Neural progenitor cell (in vitro differentiated cells): Measurements from ENCODE around the gene ANO1. TPM values are rescaled to one million over a fixed set of nuclear protein-coding genes. Genes with fewer than 3 reads are reported as not detected.
A peak's percentile ranks its signal among the peaks of the same experiment; 100 is the strongest.

ENCODE experiments used
- DNase-seq: peaks from one replicate; pipeline ENCODE4 v3.0.0-alpha.2; 2016; ENCODE audit warnings: low spot score
- H2AFZ ChIP-seq: fragments of 200-600 bp; sonication (generic); replicated peaks from 2 replicates; pipeline ENCODE4 v1.6.1; 2016; ENCODE audit warnings: antibody characterized with exemption
- H3F3A ChIP-seq: fragments of 200-600 bp; sonication (generic); 2 replicates; pipeline ENCODE4 v1.6.1; 2016; ENCODE audit warnings: antibody characterized with exemption, low read depth
- H3K27ac ChIP-seq: fragments of 200-600 bp; sonication (generic); 2 replicates; pipeline ENCODE4 v1.5.1; 2016; ENCODE audit warnings: mild to moderate bottlenecking
- H3K27me3 ChIP-seq: fragments of 200-600 bp; sonication (generic); 2 replicates; pipeline ENCODE4 v1.6.1; 2016; ENCODE audit warnings: mild to moderate bottlenecking, moderate library complexity
- H3K36me3 ChIP-seq: fragments of 200-600 bp; sonication (generic); 2 replicates; pipeline ENCODE4 v1.5.1; 2016
- H3K4me1 ChIP-seq: fragments of 200-600 bp; sonication (generic); 2 replicates; pipeline ENCODE4 v1.6.1; 2016; ENCODE audit warnings: mixed run types
- H3K4me2 ChIP-seq: fragments of 200-600 bp; sonication (generic); 2 replicates; pipeline ENCODE4 v1.6.1; 2016
- H3K4me3 ChIP-seq: fragments of 200-600 bp; sonication (generic); 2 replicates; pipeline ENCODE4 v1.5.1; 2016
- H3K79me2 ChIP-seq: fragments of 200-600 bp; sonication (generic); 2 replicates; pipeline ENCODE4 v1.6.1; 2016; ENCODE audit warnings: low read depth
- H3K9ac ChIP-seq: fragments of 200-600 bp; sonication (generic); 2 replicates; pipeline ENCODE4 v1.6.1; 2016
- H3K9me3 ChIP-seq: fragments of 200-600 bp; sonication (generic); 2 replicates; pipeline ENCODE4 v1.5.1; 2016; ENCODE audit warnings: low read depth
- H4K20me1 ChIP-seq: fragments of 200-600 bp; sonication (generic); 2 replicates; pipeline ENCODE4 v1.6.1; 2016; ENCODE audit warnings: low read depth
- H3K27ac Mint-ChIP-seq: 3 replicates; pipeline ENCODE4 v1.8.0; 2021; ENCODE audit warnings: mixed read lengths
- H3K27me3 Mint-ChIP-seq: 2 replicates; pipeline ENCODE4 v1.8.0; 2022; ENCODE audit warnings: low read depth, mild to moderate bottlenecking, inconsistent platforms, moderate library complexity, mixed read lengths; ENCODE audit not compliant: insufficient read depth
- H3K36me3 Mint-ChIP-seq: 3 replicates; pipeline ENCODE4 v1.8.0; 2021; ENCODE audit warnings: mixed read lengths
- H3K4me1 Mint-ChIP-seq: 3 replicates; pipeline ENCODE4 v1.8.0; 2021; ENCODE audit warnings: mixed read lengths
- H3K4me3 Mint-ChIP-seq: 3 replicates; pipeline ENCODE4 v1.8.0; 2021; ENCODE audit warnings: mild to moderate bottlenecking, moderate library complexity, mixed read lengths
- H3K9me3 Mint-ChIP-seq: 3 replicates; pipeline ENCODE4 v1.8.0; 2020; ENCODE audit warnings: mixed read lengths
- CTCF ChIP-seq: fragments of 200-600 bp; sonication (generic); IDR thresholded peaks from 2 replicates; pipeline ENCODE4 v1.5.1; 2017; ENCODE audit warnings: antibody characterized with exemption, mild to moderate bottlenecking
- EZH2 ChIP-seq: fragments of 200-600 bp; sonication (generic); IDR thresholded peaks from 2 replicates; pipeline ENCODE4 v1.6.1; 2017; ENCODE audit warnings: antibody characterized with exemption, mild to moderate bottlenecking, moderate library complexity
- EZH2phosphoT487 ChIP-seq: fragments of 200-600 bp; sonication (generic); IDR thresholded peaks from 2 replicates; pipeline ENCODE4 v1.6.1; 2017; ENCODE audit warnings: antibody characterized with exemption
- total RNA-seq: library from RNA; depleted of rRNA; stranded (reverse); fragments of >200 nt; gene quantifications from 2 replicates; pipeline ENCODE4 v1.2.3, GENCODE V29; 2015; ENCODE audit warnings: low replicate concordance

Gene ANO1
- total RNA-seq, 1 donor from 2014 or later: not detected

- Histone ChIP-seq H3K36me3 (no peaks in the 10 kb centered on the region), H4K20me1 (no peaks in the 10 kb centered on the region), H3K79me2 (no peaks in the 10 kb centered on the region), H3K4me2 (no peak overlapping the region), H3K9ac (no peak overlapping the region), H3K4me1 (no peaks in the 10 kb centered on the region), H3K9me3 (peaks cover 9% of the 10 kb centered on the region), H3K27me3 (no peaks in the 10 kb centered on the region), H2AFZ (peak overlapping the region; percentile 58), H3K27ac (no peak overlapping the region), H3K4me3 (no peak overlapping the region), H3F3A (no peaks in the 10 kb centered on the region)
- peak; percentile 61 for TF ChIP-seq CTCF
- TF ChIP-seq EZH2phosphoT487: no peak
- no peaks in the 10 kb centered on the region for H3K36me3 Mint-ChIP-seq
- H3K27me3 Mint-ChIP-seq: peaks cover 6% of the 10 kb centered on the region
- H3K4me3 Mint-ChIP-seq: no peak overlapping the region
- DNase-seq: peak; percentile 69
- H3K9me3 Mint-ChIP-seq: peaks cover 13% of the 10 kb centered on the region
- H3K4me1 Mint-ChIP-seq: no peaks in the 10 kb centered on the region
- no peak overlapping the region for H3K27ac Mint-ChIP-seq
These were observed 29.7 kb upstream of the ANO1 start for GRCh38 chr11:70048279-70049024.

- TF ChIP-seq EZH2phosphoT487 (no peak), EZH2 (no peak), CTCF (no peak)
- no peak for DNase-seq
- no peak overlapping the region for H3K4me3 Mint-ChIP-seq
- Histone ChIP-seq H3K79me2 (no peaks in the 10 kb centered on the region), H2AFZ (peak overlapping the region; percentile 58), H3K36me3 (no peaks in the 10 kb centered on the region), H4K20me1 (no peaks in the 10 kb centered on the region), H3K9me3 (peaks cover 5% of the 10 kb centered on the region), H3K27me3 (no peaks in the 10 kb centered on the region), H3K9ac (no peak overlapping the region), H3F3A (no peaks in the 10 kb centered on the region), H3K4me1 (no peaks in the 10 kb centered on the region), H3K4me2 (no peak overlapping the region), H3K4me3 (no peak overlapping the region), H3K27ac (no peak overlapping the region)
- H3K27ac Mint-ChIP-seq: no peak overlapping the region
- no peaks in the 10 kb centered on the region for H3K4me1 Mint-ChIP-seq
- peaks cover 15% of the 10 kb centered on the region for H3K9me3 Mint-ChIP-seq
- H3K36me3 Mint-ChIP-seq: no peaks in the 10 kb centered on the region
- peaks cover 8% of the 10 kb centered on the region for H3K27me3 Mint-ChIP-seq
These were observed 29.1 kb upstream of the ANO1 start for GRCh38 chr11:70049045-70049444.

- Mint-ChIP-seq H3K9me3 (peaks cover 15% of the 10 kb centered on the region), H3K4me3 (no peak overlapping the region), H3K27me3 (peaks cover 8% of the 10 kb centered on the region), H3K4me1 (no peaks in the 10 kb centered on the region), H3K27ac (no peak overlapping the region), H3K36me3 (no peaks in the 10 kb centered on the region)
- Histone ChIP-seq H3K9ac (no peak overlapping the region), H4K20me1 (no peaks in the 10 kb centered on the region), H3K4me3 (no peak overlapping the region), H3K79me2 (no peaks in the 10 kb centered on the region), H3F3A (no peaks in the 10 kb centered on the region), H3K27ac (no peak overlapping the region), H3K4me1 (no peaks in the 10 kb centered on the region), H3K27me3 (no peaks in the 10 kb centered on the region), H3K36me3 (no peaks in the 10 kb centered on the region), H3K9me3 (no peaks in the 10 kb centered on the region), H3K4me2 (no peak overlapping the region), H2AFZ (no peak overlapping the region)
- TF ChIP-seq EZH2phosphoT487 (no peak), EZH2 (no peak), CTCF (no peak)
- no peak for DNase-seq
These were observed 27.9 kb upstream of the ANO1 start for GRCh38 chr11:70050243-70050642.
